ENCODE measurements around the gene TCERG1L. TPM values are rescaled to one million over a fixed set of nuclear protein-coding genes. Genes with fewer than 3 reads are reported as not detected.
"Not testable (repeated sequence)": the region's sequence is repeated elsewhere in the genome, so short reads cannot be mapped to it uniquely, and the experiment has no call there.

Gene TCERG1L
- polyA plus RNA-seq, 10 donors = 0.09 to 2.1 (median 0.21) TPM

GRCh38 chr10:131145756-131146155 lies 165.8 kb downstream of the TCERG1L start:
- peak in 1 of 3 donors; percentile 44 for DNase-seq

DNA sequence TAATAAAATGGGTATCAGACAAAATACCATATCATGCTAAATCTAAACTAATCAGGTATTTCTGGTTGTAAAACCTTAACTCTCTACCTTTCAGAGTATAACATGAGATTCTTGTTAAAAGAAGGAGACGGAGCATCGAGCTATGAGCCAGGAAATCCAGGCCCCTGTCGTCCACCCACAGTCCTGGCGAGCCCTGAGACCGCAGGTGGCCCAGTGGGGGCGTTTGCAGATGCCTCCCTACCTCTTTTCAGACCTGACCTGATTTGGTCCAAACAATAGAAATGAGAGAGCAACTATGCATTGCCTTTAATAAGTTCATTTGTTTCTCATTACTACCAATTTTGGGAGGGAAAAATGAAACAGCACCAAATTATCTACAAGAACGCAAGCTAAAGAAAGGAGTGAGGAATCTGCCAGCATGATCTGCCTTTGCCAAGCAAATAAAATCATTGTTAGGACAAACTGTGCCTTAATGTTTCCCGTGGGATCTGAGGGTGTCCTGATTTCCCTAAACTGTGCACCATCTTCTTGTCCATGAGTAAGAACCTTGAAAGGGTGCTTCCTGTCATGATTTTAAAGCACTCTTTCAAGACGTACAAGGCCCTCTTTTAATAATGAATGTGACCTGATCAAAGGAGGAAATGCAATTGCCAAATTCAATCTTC lies 166.7 kb downstream of the TCERG1L start:
- DNase-seq = no peak

- DNase-seq = no peak
Observed at GRCh38 chr10:131144196-131144595, 167.3 kb downstream of the TCERG1L start.

DNA sequence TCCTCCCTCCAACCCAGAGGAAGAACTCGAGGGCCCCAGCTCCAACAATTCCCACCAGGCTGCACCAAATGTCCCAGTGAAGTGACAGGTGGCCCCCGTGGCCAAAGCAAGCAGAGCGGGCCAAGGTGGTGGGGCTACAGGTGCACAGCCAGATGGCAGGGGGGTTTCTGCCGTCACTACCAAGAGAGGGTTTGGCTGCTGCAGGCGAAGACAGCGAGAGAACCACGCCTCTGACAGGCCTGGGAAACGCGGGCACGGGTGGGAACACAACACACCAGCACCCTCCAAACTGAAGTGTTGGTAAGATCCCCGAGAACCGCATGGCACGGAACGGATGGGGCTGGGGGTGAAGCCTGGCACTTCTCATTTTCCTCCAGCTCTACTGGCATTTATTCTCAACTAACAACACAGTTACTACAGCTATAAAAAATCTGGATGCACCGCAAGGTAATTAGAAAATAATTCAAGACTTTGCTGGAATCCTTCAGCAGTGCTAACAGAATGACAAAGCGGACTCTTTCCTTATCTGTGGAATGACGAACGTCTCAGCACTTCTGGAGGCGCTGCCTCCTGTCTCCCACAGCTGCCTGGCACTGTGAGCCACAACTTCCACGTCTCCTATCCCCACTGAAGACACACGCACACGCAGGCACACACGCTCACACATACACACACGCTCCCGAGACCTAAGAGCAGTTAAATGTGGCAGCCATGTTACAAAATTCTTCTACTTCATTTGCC lies 167.9 kb downstream of the TCERG1L start:
- no peak for DNase-seq

DNA sequence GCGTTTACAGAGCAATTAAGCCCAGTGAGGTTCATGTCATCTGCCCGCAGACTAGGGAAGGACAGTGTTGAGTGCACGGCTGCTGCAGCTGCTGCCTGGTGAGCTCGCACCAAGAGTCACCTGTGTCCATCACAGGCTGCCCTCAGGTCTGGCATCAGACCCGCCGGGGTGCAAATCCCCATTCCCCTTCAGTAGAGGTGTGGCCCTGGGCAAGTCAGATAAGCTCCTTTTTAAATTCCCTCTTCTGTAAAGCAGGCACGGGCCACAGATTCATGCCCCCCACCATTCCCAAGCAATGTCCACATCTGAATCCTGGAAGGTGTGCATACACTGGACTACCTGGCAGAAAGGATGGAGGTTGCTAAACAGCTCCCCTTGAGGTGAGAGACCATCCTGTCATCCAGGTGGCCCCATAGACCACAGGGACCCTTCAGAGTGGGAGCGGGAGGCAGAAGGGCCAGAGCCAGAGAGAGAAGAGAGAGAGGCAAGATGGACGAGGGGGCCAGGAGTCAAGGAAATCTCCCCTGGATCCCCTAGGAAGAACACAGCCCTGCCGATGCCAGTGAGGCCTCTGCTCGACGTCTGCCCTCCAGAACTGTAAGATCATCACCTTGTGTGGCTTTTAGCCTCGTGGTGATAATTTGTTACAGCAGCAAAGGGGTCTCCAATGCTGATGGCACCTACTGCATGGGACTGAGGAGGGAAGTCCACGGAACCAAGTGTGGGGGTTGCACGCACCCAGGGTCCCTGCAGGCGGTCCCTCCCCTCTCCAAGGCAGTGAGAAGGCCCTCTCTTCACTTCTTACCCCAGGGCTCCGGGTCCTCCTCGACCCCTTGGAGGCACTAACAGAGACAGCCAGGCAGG lies 168.8 kb downstream of the TCERG1L start:
- no peak for DNase-seq

DNA sequence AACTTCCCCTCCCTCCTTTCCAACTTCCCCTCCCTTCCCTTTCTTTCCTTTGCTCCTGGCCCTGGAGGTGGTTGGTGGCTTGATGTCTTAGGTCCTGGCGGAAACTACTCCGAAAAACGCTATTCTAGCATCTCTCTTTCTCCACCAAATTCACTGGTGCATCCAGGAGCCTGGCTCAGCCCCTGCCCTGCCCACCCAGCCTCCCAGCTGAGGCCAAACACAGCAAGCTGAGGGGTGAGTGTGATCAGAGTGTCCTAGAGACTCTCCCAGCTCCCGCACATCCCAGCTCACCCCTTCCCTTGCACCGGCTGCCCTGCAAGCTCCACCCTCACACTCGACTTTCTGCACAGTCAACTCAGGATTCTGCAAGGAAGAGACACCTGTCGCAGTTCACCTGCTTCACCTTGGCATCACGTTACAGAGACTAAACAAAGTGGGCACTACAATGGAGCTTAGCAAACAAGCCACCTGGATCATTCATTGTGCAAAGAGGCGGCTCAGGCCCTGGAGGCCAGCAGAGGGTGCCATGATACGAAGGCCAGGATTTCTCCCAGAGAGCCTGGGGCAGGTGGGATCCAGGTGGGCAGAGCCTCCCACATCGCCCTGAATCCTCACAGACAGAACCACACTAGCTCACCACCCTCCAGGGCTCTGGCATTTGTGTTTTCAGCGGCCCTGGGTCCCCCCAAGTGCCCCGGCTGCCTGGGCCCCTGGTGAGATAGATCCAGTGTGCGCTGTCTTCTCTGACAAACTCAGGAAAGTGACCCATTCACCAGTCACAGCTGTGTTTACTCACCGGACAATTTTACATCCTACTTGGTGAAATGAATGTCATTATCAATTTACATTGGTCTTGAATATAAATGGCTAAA lies 169.6 kb downstream of the TCERG1L start:
- DNase-seq = no peak

- no peak for DNase-seq
Observed at GRCh38 chr10:131141207-131141606, 170.3 kb downstream of the TCERG1L start.

GRCh38 chr10:131140606-131141005 lies 170.9 kb downstream of the TCERG1L start:
- DNase-seq = no peak

- DNase-seq = no peak
Observed at GRCh38 chr10:131137223-131137622, 174.3 kb downstream of the TCERG1L start.

GRCh38 chr10:131136336-131136735 lies 175.2 kb downstream of the TCERG1L start:
- DNase-seq = not testable (repeated sequence)

DNA sequence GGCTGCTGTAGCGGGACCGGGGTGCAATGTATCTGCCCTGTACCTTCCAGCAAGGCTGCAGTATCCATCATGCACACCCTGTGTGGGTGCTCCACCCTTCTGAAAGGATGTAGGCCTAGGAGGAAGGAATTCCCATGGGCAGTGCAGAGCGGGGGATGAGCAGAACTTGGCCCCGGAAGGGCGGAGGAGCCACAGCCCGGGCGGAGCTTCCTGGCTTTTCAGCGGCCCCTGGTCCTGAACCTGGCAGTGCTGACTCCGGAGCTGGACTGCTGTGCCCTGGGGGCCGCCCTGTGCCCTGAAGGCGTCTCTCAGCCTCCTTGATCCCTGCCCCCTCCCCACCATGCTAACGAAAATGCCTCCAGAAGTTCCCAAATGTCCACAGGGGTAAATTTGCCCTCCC lies 175.8 kb downstream of the TCERG1L start:
- DNase-seq = no peak

DNA sequence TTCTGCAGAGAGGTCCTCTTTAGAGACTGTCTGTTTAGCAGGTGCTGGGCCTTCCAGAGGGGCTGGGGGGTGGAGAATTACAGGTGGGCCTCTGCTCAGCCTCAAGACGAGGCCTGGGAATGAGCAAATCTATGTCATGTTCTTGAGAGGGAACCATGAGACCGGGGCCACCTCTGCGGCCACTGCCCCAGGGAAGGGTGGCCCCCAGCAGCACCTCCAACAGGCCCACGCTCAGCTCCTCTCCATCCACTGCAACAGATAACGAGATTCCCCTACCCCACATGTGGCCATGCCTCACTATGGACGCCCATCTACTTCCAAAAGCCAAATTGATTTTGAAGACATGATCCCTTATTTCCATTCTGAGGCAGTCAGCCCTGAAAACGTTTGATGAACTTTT lies 176.9 kb downstream of the TCERG1L start:
- DNase-seq = no peak

DNA sequence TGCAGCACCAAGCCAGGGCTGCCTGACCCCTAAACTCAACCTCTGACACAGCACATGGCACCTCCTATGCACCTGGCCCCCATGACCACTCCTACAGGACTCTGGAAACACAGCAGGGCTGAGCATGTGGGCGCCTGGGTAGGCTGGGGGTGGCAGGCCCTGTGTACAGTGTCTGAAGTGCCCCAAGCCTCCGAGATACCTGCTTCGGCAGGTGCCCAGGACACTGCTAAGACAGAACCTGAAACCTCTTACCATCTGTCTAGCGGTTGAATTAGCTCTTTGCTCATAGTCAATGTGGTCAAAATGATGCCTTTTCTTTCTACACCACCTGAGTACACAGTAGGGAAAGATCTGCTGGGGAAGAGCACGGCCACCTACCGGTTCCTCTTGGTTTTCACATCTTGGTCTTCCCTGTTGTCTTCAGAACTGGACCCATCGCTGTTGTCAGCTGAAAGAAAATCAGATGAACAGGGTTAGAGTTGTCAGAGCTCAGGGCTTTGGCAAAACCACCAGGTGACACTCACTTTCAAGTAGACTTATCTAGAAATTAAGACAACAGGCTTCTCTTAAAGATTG lies 177.4 kb downstream of the TCERG1L start:
- no peak for DNase-seq

- DNase-seq = peak in 1 of 3 donors; percentile 41
Observed at GRCh38 chr10:131132681-131133080, 178.8 kb downstream of the TCERG1L start.

DNA sequence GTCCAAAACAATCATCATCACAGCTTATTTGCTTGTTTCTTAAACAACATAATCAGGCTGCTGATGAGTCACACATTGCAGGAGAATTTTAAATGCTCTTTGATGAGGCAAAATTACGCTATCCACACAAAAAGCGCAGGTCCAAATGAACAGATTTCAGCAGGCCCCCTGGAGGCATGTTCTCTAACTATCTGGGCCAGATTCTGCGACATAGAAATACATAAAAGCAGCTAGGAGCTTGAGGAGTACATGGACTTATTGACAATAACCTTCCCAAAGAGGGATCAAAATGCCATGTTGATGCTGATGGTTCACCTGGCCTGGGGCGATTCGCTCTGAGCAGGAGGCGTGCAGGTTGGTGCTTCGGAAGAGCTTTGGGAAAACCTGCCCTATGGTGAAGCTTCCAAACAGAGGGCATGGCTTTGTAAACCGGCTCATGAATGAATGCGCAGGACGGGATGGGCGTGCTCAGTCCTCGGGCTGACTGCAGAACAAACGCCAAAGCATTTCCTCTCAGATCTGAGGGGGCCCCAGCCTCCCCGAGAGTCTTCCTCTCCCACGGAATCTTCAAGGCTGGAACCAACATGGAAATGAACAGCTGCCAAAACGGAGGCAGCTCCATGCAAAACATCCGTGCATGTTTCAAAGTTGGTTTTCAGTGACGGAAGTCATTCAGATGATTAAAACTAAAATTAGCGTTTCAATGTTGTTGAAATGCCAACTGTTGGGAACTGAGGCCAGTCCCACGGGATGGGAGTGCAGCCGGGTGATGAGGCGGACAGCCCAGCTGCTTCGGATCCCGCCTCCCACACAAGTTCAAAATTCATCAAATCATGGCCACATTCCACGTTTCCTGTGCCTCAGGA lies 179.6 kb downstream of the TCERG1L start:
- DNase-seq = peak; percentile 22 to 91 (median 73)

GRCh38 chr10:131130025-131130424 lies 181.5 kb downstream of the TCERG1L start:
- DNase-seq = no peak

GRCh38 chr10:131129544-131129943 lies 182.0 kb downstream of the TCERG1L start:
- no peak for DNase-seq

DNA sequence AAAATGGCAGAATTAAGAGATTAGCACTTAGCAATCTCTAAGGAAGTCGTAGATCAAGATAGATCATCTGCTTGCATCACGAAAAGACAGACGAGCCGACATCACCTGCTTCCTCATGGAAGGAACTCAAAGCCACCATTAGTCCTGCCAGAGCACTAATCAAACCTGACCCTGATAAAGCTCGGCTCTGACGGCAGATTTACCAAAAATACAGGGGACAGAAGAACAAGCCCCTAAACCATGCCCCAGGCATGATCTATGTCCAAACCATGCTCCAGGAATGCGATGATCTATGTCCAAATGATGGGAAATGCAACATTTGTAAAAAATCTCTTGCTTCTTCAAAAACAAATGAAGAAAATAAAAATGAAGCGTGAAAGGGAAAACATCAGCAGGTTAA lies 182.8 kb downstream of the TCERG1L start:
- DNase-seq = no peak

DNA sequence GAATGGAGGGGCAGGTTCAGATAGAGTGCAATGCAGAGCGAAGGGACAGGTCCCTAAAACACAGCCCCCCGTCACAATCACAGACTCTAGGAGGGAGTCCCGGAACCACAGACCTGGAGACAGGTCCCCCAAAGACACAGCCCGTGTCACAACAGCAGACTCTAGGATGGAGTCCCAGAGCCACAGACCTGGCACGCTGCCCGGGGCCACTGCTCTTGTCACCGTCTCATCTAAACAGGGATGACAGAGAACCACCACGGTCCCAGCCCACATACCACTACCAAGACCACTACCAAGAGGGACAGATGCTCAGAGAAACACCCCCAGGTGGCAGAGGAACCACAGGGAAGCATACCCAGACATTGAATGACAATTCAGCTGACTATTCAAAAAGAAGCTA lies 183.9 kb downstream of the TCERG1L start:
- no peak for DNase-seq

DNA sequence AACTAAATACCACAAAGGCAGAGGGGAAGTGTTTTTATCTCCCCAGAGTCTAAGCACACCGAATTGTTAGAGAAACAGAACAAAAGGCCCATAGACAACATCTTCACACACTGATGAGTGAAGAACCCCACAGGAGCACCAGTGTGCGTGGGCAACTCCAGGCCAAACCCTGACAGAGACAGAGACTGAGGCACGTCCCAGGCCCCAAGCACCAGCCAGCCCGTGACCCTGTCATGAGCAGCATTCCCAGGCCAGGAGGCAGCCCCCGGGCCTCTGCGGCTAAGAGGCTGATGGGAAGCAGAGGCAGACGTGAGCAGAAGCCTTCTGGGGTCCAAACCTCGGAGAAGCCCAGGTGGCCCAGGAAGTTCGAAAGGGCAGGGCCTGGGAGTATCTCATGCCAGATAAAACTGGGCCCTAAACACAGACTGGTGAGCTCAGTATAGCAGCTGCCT lies 184.4 kb downstream of the TCERG1L start:
- no peak for DNase-seq
